Measurements from ENCODE around the gene GPR142. TPM values are rescaled to one million over a fixed set of nuclear protein-coding genes. Genes with fewer than 3 reads are reported as not detected.

Gene GPR142
- total RNA-seq, 1 experiment from 2014 or later: 0.33 TPM

DNA sequence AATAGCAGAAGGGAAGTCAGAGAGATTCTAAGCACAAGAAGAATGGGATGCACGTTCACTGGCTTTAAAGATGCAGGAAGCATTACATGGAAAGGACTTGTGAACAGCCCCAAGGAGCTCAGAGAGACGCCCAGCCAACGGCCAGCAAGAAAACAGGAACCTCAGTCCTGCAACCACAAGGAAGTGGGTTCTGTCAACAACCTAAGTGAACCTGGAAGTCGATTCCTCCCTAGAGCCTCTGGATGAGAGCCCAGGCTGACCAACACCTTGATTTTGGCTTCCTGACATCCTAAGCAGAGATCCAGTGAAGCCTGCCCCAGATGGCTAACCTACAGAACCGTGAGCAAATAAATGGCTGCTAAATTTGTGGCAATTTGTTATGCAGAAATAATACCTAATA, 24.5 kb downstream of the GPR142 start:
- Histone ChIP-seq H2BK5ac (ENCODE audit: insufficient read length, low read length) (no peak overlapping the region), H3K4me1 (ENCODE audit: insufficient read depth, low read length) (no peaks in the 10 kb centered on the region), H3K23me2 (ENCODE audit: insufficient read length, low read depth, low read length, poor library complexity, severe bottlenecking) (peaks cover 2% of the 10 kb centered on the region), H3K27ac (ENCODE audit: insufficient read length, low read depth, low read length) (no peak overlapping the region), H2BK12ac (ENCODE audit: insufficient read length, low read depth, low read length) (no peak overlapping the region), H3K14ac (ENCODE audit: insufficient read depth, low read length) (no peak overlapping the region), H3K56ac (ENCODE audit: insufficient read length, low read depth, low read length) (no peak overlapping the region), H3K27me3 (ENCODE audit: insufficient read depth, low read length) (no peaks in the 10 kb centered on the region), H3K18ac (ENCODE audit: insufficient read length, low read depth, low read length) (no peak overlapping the region), H3K4me2 (ENCODE audit: insufficient read depth, insufficient read length, low read length) (no peak overlapping the region), H3K4ac (ENCODE audit: low read depth, low read length) (no peak overlapping the region), H2BK15ac (ENCODE audit: low read depth, low read length) (no peak overlapping the region), H4K20me1 (ENCODE audit: control insufficient read depth, insufficient read depth, insufficient read length) (no peaks in the 10 kb centered on the region), H4K5ac (ENCODE audit: insufficient read length, low read depth, low read length) (no peak overlapping the region), H3K79me1 (ENCODE audit: insufficient read depth, low read depth, low read length, poor library complexity, severe bottlenecking) (no peaks in the 10 kb centered on the region), H3K23ac (ENCODE audit: insufficient read length, low read depth, low read length) (no peak overlapping the region), H2BK20ac (ENCODE audit: low read depth, low read length, poor library complexity, severe bottlenecking) (no peak overlapping the region), H3K9me3 (ENCODE audit: control insufficient read depth, low read depth, low read length) (no peaks in the 10 kb centered on the region), H3T11ph (ENCODE audit: low read length) (no peak overlapping the region), H2AK5ac (ENCODE audit: insufficient read length, low read length) (no peak overlapping the region), H4K91ac (ENCODE audit: insufficient read length, low read depth, low read length) (no peak overlapping the region), H3K79me2 (ENCODE audit: insufficient read depth, low read length) (no peaks in the 10 kb centered on the region), H2BK120ac (ENCODE audit: low read depth, low read length, poor library complexity, severe bottlenecking) (no peak overlapping the region), H2AFZ (ENCODE audit: low read length) (no peak overlapping the region), H4K8ac (replicated peaks; ENCODE audit: insufficient read length, low read depth, low read length) (no peak overlapping the region), H3K9ac (ENCODE audit: extremely low read depth, insufficient read length, low read length) (no peak overlapping the region)
- WGBS (ENCODE audit: extremely low coverage, insufficient read length, low lambda C conversion rate): no CpG with 5 or more reads among the region's 5 CpGs
- Mint-ChIP-seq H3K36me3 (ENCODE audit: insufficient read depth in 1 of 3, low read depth in 3 of 3) (no peaks in the 10 kb centered on the region; a peak in 1 of 7 replicates), H3K4me1 (peaks cover 22 to 44% of the 10 kb centered on the region in 2 experiments), H3K9me3 (peaks cover 0 to 4% of the 10 kb centered on the region in 2 experiments; a peak in 1 of 5 replicates), H3K27ac (no peak overlapping the region), H3K4me3 (no peak overlapping the region), H3K27me3 (ENCODE audit: low read depth) (peaks cover 15% of the 10 kb centered on the region)
- TF ChIP-seq, protein P1, sequence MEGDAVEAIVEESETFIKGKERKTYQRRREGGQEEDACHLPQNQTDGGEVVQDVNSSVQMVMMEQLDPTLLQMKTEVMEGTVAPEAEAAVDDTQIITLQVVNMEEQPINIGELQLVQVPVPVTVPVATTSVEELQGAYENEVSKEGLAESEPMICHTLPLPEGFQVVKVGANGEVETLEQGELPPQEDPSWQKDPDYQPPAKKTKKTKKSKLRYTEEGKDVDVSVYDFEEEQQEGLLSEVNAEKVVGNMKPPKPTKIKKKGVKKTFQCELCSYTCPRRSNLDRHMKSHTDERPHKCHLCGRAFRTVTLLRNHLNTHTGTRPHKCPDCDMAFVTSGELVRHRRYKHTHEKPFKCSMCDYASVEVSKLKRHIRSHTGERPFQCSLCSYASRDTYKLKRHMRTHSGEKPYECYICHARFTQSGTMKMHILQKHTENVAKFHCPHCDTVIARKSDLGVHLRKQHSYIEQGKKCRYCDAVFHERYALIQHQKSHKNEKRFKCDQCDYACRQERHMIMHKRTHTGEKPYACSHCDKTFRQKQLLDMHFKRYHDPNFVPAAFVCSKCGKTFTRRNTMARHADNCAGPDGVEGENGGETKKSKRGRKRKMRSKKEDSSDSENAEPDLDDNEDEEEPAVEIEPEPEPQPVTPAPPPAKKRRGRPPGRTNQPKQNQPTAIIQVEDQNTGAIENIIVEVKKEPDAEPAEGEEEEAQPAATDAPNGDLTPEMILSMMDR (conservative IDR thresholded peaks at IDR 0.05): no peak
- DNase-seq: no peak
